ENCODE results near the gene SEMA6D. TPM values are rescaled to one million over a fixed set of nuclear protein-coding genes. Genes with fewer than 3 reads are reported as not detected.

SEMA6D gene
- polyA plus RNA-seq, 1 donor from 2014 or later, result 108 TPM

DNA sequence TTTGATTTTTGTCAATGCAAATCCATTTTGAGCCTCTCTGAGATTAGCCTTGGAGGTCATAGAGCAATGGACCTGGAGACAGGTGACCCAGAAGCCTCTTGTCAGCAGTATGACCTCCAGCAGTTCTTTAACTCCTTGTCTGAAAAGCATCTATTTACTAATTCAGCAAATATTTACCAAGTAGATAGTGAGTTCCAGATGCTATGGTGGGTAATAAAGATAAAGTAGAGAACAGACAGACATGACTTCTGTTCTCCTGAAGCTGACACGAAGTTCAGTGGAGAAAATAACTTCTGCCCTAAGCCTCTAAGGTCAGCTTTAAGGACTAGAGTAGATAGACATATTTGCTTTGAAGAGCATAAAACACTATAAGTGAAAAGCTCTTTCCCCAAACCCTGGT, 26.6 kb downstream of the SEMA6D start (continued):
- no peak for TF ChIP-seq RAD21 (conservative IDR thresholded peaks at IDR 0.05)

DNA sequence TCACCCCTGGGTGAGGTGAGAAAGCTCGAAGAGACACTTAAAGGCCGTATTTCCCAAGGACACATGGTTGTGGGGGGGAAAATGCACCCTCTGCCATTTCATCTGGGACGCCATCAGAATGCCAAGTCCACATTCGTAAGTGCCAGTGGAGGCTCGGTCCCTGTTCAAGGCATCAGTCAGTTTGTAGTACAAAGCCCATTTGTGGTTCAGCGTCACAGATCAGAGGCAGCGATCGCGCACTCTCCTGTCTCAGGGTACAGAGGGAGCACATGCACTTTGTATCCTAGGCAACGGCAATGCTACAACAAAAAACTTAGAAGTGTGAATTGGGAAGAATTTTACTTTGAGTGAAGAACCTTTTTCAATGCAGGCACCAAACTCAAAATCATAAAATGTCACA, 27.2 kb downstream of the SEMA6D start:
- Histone ChIP-seq H3K36me3 (ENCODE audit: insufficient read depth, low read length) (peaks cover 5% of the 10 kb centered on the region), H4K20me1 (ENCODE audit: insufficient read depth) (no peaks in the 10 kb centered on the region), H3K9me3 (ENCODE audit: low read length) (no peaks in the 10 kb centered on the region), H3K27ac (ENCODE audit: low read length) (no peak overlapping the region), H2AFZ (ENCODE audit: low read depth, low read length) (no peak overlapping the region), H3K9ac (ENCODE audit: low read length) (no peak overlapping the region), H3K27me3 (ENCODE audit: insufficient read depth, low read depth, low read length) (no peaks in the 10 kb centered on the region), H3K79me2 (replicated peaks; ENCODE audit: insufficient read depth, low read length) (peaks cover 1% of the 10 kb centered on the region), H3K4me2 (ENCODE audit: low read length) (no peak overlapping the region), H3K4me3 (ENCODE audit: low read length) (no peak overlapping the region), H3F3A (ENCODE audit: insufficient read depth, low read length, poor library complexity, severe bottlenecking) (no peaks in the 10 kb centered on the region), H3K9me2 (ENCODE audit: insufficient read depth, low read length) (no peaks in the 10 kb centered on the region)
- TF ChIP-seq POLR2AphosphoS5 (IDR thresholded peaks at IDR 0.05) (no peak), RAD21 (conservative IDR thresholded peaks at IDR 0.05) (no peak), SMC3 (conservative IDR thresholded peaks at IDR 0.05; ENCODE audit: poor library complexity) (no peak), TAF1 (IDR thresholded peaks at IDR 0.05; ENCODE audit: low read depth) (no peak), MXI1 (conservative IDR thresholded peaks at IDR 0.05; ENCODE audit: poor library complexity, severe bottlenecking) (no peak), EZH2 (IDR thresholded peaks at IDR 0.05; ENCODE audit: borderline replicate concordance, insufficient read depth, low read length, poor library complexity, severe bottlenecking) (no peak), EP300 (conservative IDR thresholded peaks at IDR 0.05; ENCODE audit: poor library complexity, severe bottlenecking) (no peak)
- TF ChIP-seq, protein P1, sequence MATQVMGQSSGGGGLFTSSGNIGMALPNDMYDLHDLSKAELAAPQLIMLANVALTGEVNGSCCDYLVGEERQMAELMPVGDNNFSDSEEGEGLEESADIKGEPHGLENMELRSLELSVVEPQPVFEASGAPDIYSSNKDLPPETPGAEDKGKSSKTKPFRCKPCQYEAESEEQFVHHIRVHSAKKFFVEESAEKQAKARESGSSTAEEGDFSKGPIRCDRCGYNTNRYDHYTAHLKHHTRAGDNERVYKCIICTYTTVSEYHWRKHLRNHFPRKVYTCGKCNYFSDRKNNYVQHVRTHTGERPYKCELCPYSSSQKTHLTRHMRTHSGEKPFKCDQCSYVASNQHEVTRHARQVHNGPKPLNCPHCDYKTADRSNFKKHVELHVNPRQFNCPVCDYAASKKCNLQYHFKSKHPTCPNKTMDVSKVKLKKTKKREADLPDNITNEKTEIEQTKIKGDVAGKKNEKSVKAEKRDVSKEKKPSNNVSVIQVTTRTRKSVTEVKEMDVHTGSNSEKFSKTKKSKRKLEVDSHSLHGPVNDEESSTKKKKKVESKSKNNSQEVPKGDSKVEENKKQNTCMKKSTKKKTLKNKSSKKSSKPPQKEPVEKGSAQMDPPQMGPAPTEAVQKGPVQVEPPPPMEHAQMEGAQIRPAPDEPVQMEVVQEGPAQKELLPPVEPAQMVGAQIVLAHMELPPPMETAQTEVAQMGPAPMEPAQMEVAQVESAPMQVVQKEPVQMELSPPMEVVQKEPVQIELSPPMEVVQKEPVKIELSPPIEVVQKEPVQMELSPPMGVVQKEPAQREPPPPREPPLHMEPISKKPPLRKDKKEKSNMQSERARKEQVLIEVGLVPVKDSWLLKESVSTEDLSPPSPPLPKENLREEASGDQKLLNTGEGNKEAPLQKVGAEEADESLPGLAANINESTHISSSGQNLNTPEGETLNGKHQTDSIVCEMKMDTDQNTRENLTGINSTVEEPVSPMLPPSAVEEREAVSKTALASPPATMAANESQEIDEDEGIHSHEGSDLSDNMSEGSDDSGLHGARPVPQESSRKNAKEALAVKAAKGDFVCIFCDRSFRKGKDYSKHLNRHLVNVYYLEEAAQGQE (IDR thresholded peaks at IDR 0.05; ENCODE audit: borderline replicate concordance), result no peak
- TF ChIP-seq, protein P2, sequence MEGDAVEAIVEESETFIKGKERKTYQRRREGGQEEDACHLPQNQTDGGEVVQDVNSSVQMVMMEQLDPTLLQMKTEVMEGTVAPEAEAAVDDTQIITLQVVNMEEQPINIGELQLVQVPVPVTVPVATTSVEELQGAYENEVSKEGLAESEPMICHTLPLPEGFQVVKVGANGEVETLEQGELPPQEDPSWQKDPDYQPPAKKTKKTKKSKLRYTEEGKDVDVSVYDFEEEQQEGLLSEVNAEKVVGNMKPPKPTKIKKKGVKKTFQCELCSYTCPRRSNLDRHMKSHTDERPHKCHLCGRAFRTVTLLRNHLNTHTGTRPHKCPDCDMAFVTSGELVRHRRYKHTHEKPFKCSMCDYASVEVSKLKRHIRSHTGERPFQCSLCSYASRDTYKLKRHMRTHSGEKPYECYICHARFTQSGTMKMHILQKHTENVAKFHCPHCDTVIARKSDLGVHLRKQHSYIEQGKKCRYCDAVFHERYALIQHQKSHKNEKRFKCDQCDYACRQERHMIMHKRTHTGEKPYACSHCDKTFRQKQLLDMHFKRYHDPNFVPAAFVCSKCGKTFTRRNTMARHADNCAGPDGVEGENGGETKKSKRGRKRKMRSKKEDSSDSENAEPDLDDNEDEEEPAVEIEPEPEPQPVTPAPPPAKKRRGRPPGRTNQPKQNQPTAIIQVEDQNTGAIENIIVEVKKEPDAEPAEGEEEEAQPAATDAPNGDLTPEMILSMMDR (IDR thresholded peaks at IDR 0.05; ENCODE audit: poor library complexity, severe bottlenecking), result no peak

DNA sequence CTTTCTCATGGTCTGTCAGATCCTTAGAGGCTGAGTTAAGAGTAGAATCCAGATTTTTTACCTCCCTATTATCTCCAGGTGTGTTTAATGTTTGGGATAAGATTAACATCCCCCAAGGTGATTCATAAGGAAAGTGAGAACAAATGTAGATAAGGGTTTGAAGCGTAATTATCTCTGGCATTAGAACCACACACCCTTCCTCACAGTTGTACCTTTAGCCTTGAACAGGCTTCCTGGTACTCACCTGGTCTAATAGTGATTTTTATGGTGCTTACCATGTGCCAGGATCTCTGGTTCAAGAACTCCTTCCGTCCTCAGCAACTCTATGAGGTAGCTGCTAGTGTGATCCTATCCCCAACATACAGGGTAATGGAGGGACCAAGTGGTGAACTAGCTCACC, 27.7 kb downstream of the SEMA6D start:
- no peak overlapping the region for H3K4me2 ChIP-seq (ENCODE audit: low read length)
- H3K9me2 ChIP-seq (ENCODE audit: insufficient read depth, low read length), result no peaks in the 10 kb centered on the region
- H3K36me3 ChIP-seq (ENCODE audit: insufficient read depth, low read length), result peaks cover 5% of the 10 kb centered on the region
- no peak overlapping the region for H3K4me3 ChIP-seq (ENCODE audit: low read length)
- no peak for TF ChIP-seq TAF1 (IDR thresholded peaks at IDR 0.05; ENCODE audit: low read depth)
- no peak for TF ChIP-seq MXI1 (conservative IDR thresholded peaks at IDR 0.05; ENCODE audit: poor library complexity, severe bottlenecking)
- no peak for TF ChIP-seq SMC3 (conservative IDR thresholded peaks at IDR 0.05; ENCODE audit: poor library complexity)
- TF ChIP-seq, protein P1 (IDR thresholded peaks at IDR 0.05; ENCODE audit: borderline replicate concordance), result no peak
- TF ChIP-seq POLR2AphosphoS5 (IDR thresholded peaks at IDR 0.05), result no peak
- no peak for TF ChIP-seq RAD21 (conservative IDR thresholded peaks at IDR 0.05)
- no peak for TF ChIP-seq EZH2 (IDR thresholded peaks at IDR 0.05; ENCODE audit: borderline replicate concordance, insufficient read depth, low read length, poor library complexity, severe bottlenecking)
- no peak for TF ChIP-seq EP300 (conservative IDR thresholded peaks at IDR 0.05; ENCODE audit: poor library complexity, severe bottlenecking)
- no peaks in the 10 kb centered on the region for H3K27me3 ChIP-seq (ENCODE audit: insufficient read depth, low read depth, low read length)
- no peaks in the 10 kb centered on the region for H3F3A ChIP-seq (ENCODE audit: insufficient read depth, low read length, poor library complexity, severe bottlenecking)
- no peaks in the 10 kb centered on the region for H3K9me3 ChIP-seq (ENCODE audit: low read length)
- H3K27ac ChIP-seq (ENCODE audit: low read length), result no peak overlapping the region
- no peak overlapping the region for H2AFZ ChIP-seq (ENCODE audit: low read depth, low read length)
- no peak overlapping the region for H3K9ac ChIP-seq (ENCODE audit: low read length)
- no peaks in the 10 kb centered on the region for H4K20me1 ChIP-seq (ENCODE audit: insufficient read depth)
- peaks cover 3% of the 10 kb centered on the region for H3K79me2 ChIP-seq (replicated peaks; ENCODE audit: insufficient read depth, low read length)
